Natural killer cell (primary cell): ENCODE data around the gene LPAR5. TPM values are rescaled to one million over a fixed set of nuclear protein-coding genes. Genes with fewer than 3 reads are reported as not detected.
A peak's percentile ranks its signal among the peaks of the same experiment; 100 is the strongest.

Experiments used
- ATAC-seq, 3 donors: fragments of 150-1000 bp in 2 of 3; fragments of 200-7000 bp in 1 of 3; cut with Tn5 transposase; 1 replicate in 1 of 3; 2 replicates in 2 of 3; pipeline ENCODE4 v1.10.0; 2021; ENCODE audit warnings: mild to moderate bottlenecking in 2 of 3, moderate library complexity in 2 of 3
- DNase-seq, 2 donors: peaks; one replicate each; pipeline versions ENCODE4 v3.0.0 to v3.0.0-alpha.2; 2013 to 2021; ENCODE audit warnings: mixed read lengths in 1 of 2
- H3K27ac ChIP-seq: one replicate; pipeline ENCODE4 v1.5.1; 2013; ENCODE audit warnings: mild to moderate bottlenecking, low read length
- H3K27me3 ChIP-seq: one replicate; pipeline ENCODE4 v1.6.1; 2013; ENCODE audit warnings: low read length; ENCODE audit not compliant: control insufficient read depth, insufficient read depth
- H3K36me3 ChIP-seq: one replicate; pipeline ENCODE4 v1.6.1; 2013; ENCODE audit warnings: low read length; ENCODE audit not compliant: control insufficient read depth, insufficient read depth
- H3K4me1 ChIP-seq: one replicate; pipeline ENCODE4 v1.6.1; 2013; ENCODE audit warnings: low read length; ENCODE audit not compliant: control insufficient read depth, insufficient read depth
- H3K4me3 ChIP-seq: one replicate; pipeline ENCODE4 v1.5.1; 2013; ENCODE audit warnings: low read length
- H3K9me3 ChIP-seq: one replicate; pipeline ENCODE4 v1.6.1; 2013; ENCODE audit warnings: low read length; ENCODE audit not compliant: control insufficient read depth, insufficient read depth
- H3K27ac Mint-ChIP-seq, 2 donors: one replicate each; pipeline ENCODE4 v1.8.0; 2022; ENCODE audit warnings: mild to moderate bottlenecking in 2 of 2, mixed read lengths in 2 of 2, moderate library complexity in 1 of 2
- H3K27me3 Mint-ChIP-seq, 2 donors: one replicate each; pipeline ENCODE4 v1.8.0; 2022; ENCODE audit warnings: low read depth in 2 of 2, mixed read lengths in 2 of 2
- H3K36me3 Mint-ChIP-seq: one replicate; pipeline ENCODE4 v1.8.0; 2022; ENCODE audit warnings: mixed read lengths
- H3K4me1 Mint-ChIP-seq, 2 donors: one replicate each; pipeline ENCODE4 v1.8.0; 2022; ENCODE audit warnings: mixed read lengths in 2 of 2
- H3K4me3 Mint-ChIP-seq: one replicate; pipeline ENCODE4 v1.8.0; 2022; ENCODE audit warnings: mild to moderate bottlenecking, moderate library complexity, mixed read lengths
- H3K9me3 Mint-ChIP-seq, 2 donors: one replicate each; pipeline ENCODE4 v1.8.0; 2022; ENCODE audit warnings: mixed read lengths in 2 of 2
- WGBS: methylation state at CpG from one replicate; pipeline ENCODE4 v1.1.7; 2013; ENCODE audit warnings: missing lambda C conversion rate; ENCODE audit not compliant: insufficient coverage; 5-methylcytosine and 5-hydroxymethylcytosine counted together
- intact Hi-C: fragments of 100-400 bp; cut with micrococcal nuclease; formaldehyde crosslinking; loops from one replicate; pipeline ENCODE4 v1.14.2; 2022
- total RNA-seq, 4 donors: library from RNA; stranded (reverse); fragments of 120-200 nt in 1 of 4; gene quantifications; one replicate each; pipeline versions ENCODE4 v1.2.3 to v1.2.4, GENCODE V29; 2013 to 2022
- TF ChIP-seq, protein P1 (sequence below): fragments of 200-600 bp; IDR thresholded peaks from one replicate; pipeline ENCODE4 v1.8.0; 2022; ENCODE audit warnings: antibody characterized with exemption

LPAR5 gene
- total RNA-seq, 3 donors from 2014 or later (not counting 1 experiment from before 2014, with no cell fraction given): 10.0 to 27.8 (median 17.3) TPM

DNA sequence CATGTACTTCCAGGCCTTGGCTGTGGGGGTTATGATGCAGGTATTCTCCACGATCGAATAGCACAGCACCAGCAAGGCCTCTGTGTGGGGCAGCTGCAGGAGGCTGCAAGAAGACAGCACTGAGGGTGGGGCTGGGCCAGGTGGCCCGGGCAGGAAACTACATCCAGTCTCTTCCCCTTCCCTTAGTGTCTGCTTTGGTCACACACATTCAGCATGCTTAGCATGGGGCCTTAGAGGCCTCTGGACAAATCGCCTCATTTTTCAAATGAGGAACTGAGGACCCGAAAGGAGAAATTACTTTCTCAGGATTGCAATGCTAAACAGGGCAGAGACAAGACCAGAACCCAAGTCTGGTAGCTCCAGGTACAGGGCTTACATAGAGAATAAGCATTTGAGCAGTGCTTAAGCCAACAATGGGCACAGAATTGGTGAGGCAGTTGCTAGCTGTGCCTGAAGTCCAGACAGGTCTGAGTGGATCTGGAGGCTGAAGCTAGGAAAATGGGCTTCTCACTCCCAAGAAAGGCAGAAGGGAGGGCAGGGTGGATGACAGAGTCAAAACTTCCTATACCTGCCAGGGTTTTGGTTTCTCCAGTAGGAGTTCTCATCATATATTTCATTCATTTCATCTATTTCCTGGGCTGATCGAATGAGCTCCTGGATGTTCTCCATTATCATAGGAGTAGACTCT lies 8.0 kb upstream of the LPAR5 start:
- peaks cover 34% of the 10 kb centered on the region for H3K4me1 ChIP-seq
- ATAC-seq: no peak
- Mint-ChIP-seq H3K27ac (peak overlapping the region in 1 of 2 donors; percentile 5), H3K27me3 (no peaks in the 10 kb centered on the region), H3K4me1 (peaks cover 7 to 11% of the 10 kb centered on the region in 2 donors), H3K4me3 (no peak overlapping the region), H3K36me3 (no peaks in the 10 kb centered on the region), H3K9me3 (no peaks in the 10 kb centered on the region)
- no peak overlapping the region for H3K4me3 ChIP-seq
- peak overlapping the region; percentile 31 for H3K27ac ChIP-seq
- TF ChIP-seq, protein P1, sequence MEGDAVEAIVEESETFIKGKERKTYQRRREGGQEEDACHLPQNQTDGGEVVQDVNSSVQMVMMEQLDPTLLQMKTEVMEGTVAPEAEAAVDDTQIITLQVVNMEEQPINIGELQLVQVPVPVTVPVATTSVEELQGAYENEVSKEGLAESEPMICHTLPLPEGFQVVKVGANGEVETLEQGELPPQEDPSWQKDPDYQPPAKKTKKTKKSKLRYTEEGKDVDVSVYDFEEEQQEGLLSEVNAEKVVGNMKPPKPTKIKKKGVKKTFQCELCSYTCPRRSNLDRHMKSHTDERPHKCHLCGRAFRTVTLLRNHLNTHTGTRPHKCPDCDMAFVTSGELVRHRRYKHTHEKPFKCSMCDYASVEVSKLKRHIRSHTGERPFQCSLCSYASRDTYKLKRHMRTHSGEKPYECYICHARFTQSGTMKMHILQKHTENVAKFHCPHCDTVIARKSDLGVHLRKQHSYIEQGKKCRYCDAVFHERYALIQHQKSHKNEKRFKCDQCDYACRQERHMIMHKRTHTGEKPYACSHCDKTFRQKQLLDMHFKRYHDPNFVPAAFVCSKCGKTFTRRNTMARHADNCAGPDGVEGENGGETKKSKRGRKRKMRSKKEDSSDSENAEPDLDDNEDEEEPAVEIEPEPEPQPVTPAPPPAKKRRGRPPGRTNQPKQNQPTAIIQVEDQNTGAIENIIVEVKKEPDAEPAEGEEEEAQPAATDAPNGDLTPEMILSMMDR: no peak
- WGBS: 66% methylated on average over 5 of the region's 6 CpGs
- H3K27me3 ChIP-seq: no peaks in the 10 kb centered on the region
- intact Hi-C loops: no loop called here
- no peak for DNase-seq
- H3K9me3 ChIP-seq: no peaks in the 10 kb centered on the region
- peaks cover 5% of the 10 kb centered on the region for H3K36me3 ChIP-seq

DNA sequence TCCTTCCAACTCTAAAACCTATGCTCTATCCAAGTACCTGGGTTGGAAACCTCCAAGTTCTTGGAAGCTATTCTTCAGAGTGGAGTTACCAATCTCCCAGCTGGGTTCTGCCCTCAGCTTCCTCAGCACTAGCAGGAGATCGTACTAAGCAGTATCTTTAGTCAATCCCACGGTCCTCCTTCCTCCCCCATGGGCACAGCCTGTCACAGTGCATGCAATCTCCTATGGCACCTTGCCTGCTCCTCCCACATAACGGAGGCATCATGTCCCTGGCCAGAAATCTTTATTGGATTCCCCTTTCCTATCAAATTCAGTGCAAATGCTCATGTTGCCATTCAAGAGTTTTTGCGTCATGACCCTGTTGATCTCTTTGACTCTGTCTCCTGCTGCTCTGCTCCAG lies 5.4 kb upstream of the LPAR5 start:
- no peaks in the 10 kb centered on the region for H3K27me3 ChIP-seq
- 87% methylated on average over 4 of the region's 4 CpGs for WGBS
- no peak overlapping the region for H3K4me3 Mint-ChIP-seq
- ATAC-seq: no peak
- no peaks in the 10 kb centered on the region for H3K36me3 Mint-ChIP-seq
- H3K27me3 Mint-ChIP-seq: no peaks in the 10 kb centered on the region
- H3K4me1 Mint-ChIP-seq: peaks cover 6 to 7% of the 10 kb centered on the region in 2 donors
- H3K27ac ChIP-seq: no peak overlapping the region
- DNase-seq: no peak
- no peak overlapping the region for H3K27ac Mint-ChIP-seq
- TF ChIP-seq, protein P1: no peak
- H3K36me3 ChIP-seq: no peaks in the 10 kb centered on the region
- intact Hi-C loops: no loop called here
- no peaks in the 10 kb centered on the region for H3K9me3 ChIP-seq
- H3K4me1 ChIP-seq: peaks cover 41% of the 10 kb centered on the region
- no peak overlapping the region for H3K4me3 ChIP-seq
- H3K9me3 Mint-ChIP-seq: no peaks in the 10 kb centered on the region

DNA sequence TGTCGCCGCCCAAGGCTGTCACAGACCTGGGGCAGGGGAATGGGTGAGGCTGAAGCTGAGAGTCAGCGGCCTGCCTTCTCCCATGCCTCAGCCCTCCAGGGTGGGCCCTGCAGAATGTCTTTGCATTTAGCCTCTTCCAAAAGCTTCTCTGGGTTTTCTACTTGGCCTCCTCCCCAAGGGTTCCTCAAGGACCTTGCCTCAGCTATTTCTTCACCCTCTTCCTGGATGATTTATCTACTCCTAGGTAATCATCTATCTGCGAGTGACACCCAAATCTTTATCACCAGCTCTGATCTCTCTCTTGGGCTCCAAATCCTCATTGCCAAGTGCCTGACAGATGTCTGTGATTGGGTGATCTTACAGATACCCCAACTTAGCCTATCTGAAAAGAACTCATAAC lies 4.7 kb upstream of the LPAR5 start:
- Histone ChIP-seq H3K36me3 (no peaks in the 10 kb centered on the region), H3K9me3 (no peaks in the 10 kb centered on the region), H3K27ac (no peak overlapping the region), H3K4me3 (no peak overlapping the region), H3K4me1 (peaks cover 47% of the 10 kb centered on the region), H3K27me3 (no peaks in the 10 kb centered on the region)
- no peak for ATAC-seq
- H3K9me3 Mint-ChIP-seq: no peaks in the 10 kb centered on the region
- no peaks in the 10 kb centered on the region for H3K27me3 Mint-ChIP-seq
- no peak overlapping the region for H3K4me3 Mint-ChIP-seq
- no peak for DNase-seq
- TF ChIP-seq, protein P1: no peak
- peaks cover 13% of the 10 kb centered on the region in 2 donors for H3K4me1 Mint-ChIP-seq
- intact Hi-C loops: no loop called here
- no peaks in the 10 kb centered on the region for H3K36me3 Mint-ChIP-seq
- H3K27ac Mint-ChIP-seq: no peak overlapping the region
- 96% methylated on average over 4 of the region's 4 CpGs for WGBS
